ENCODE results near the gene EIF4H. TPM values are rescaled to one million over a fixed set of nuclear protein-coding genes. Genes with fewer than 3 reads are reported as not detected.

The EIF4H gene
- total RNA-seq, 1 experiment from 2014 or later, result 339 TPM

- ChIA-PET CTCF (no interaction called here), POLR2A (ENCODE audit: unreplicated experiment) (interaction anchor here (0.8 kb wide), 1 partner anchor 109 kb away, joined by 6 read pairs; no protein-coding TSS in a partner anchor)
- H3K27ac ChIP-seq (ENCODE audit: low read length), result no peak overlapping the region
- no peaks in the 10 kb centered on the region for H3K9me3 ChIP-seq (ENCODE audit: low read length)
- peaks cover 14% of the 10 kb centered on the region for H3K36me3 ChIP-seq (ENCODE audit: low read depth, low read length)
- peaks cover 24% of the 10 kb centered on the region for H3K4me1 ChIP-seq (ENCODE audit: insufficient read depth, low read length)
- H3K4me3 ChIP-seq (ENCODE audit: low read length), result peak overlapping the region; percentile 93
- ATAC-seq (peak; percentile 8; the same call in 1 of the 2 replicates), DNase-seq (no peak)
- intact Hi-C loops (cut with micrococcal nuclease), result no loop called here
- H2AFZ ChIP-seq (ENCODE audit: low read length), result no peak overlapping the region; the same call in 1 of the 2 replicates
- no peak overlapping the region for H3K9ac ChIP-seq (ENCODE audit: low read length)
- H3K27me3 ChIP-seq (ENCODE audit: low read length), result no peaks in the 10 kb centered on the region
- H3K79me2 ChIP-seq (ENCODE audit: low read length), result peaks cover 52% of the 10 kb centered on the region
- H3K4me2 ChIP-seq (ENCODE audit: low read length), result peak overlapping the region; percentile 97
- TF ChIP-seq EZH2phosphoT487 (IDR thresholded peaks at IDR 0.05; ENCODE audit: borderline replicate concordance, low read length) (no peak), EZH2 (IDR thresholded peaks at IDR 0.05; ENCODE audit: low read length, unreplicated experiment) (no peak), CTCF (conservative IDR thresholded peaks at IDR 0.05; ENCODE audit: low read depth, low read length) (no peak)
- H4K20me1 ChIP-seq (ENCODE audit: low read length), result peaks cover 34% of the 10 kb centered on the region
- no peaks in the 10 kb centered on the region for H3K9me2 ChIP-seq (replicated peaks; ENCODE audit: low read length)
- H3F3A ChIP-seq (ENCODE audit: low read length, unreplicated experiment), result no peaks in the 10 kb centered on the region
- no TSS peak for BruUV-seq (replicated peaks)
Measured at GRCh38 chr7:74173074-74173473, 1.1 kb upstream of the EIF4H start.

GRCh38 chr7:74173491-74173865, 678 bp upstream of the EIF4H start:
- H3F3A ChIP-seq (ENCODE audit: low read length, unreplicated experiment), result no peaks in the 10 kb centered on the region
- ATAC-seq (no peak; the same call in 1 of the 2 replicates), DNase-seq (no peak)
- ChIA-PET CTCF (no interaction called here), POLR2A (ENCODE audit: unreplicated experiment) (interaction anchor here (0.6 to 0.8 kb wide), 3 partner anchors 18 to 111 kb away, joined by 3 to 6 read pairs (median 4); no protein-coding TSS in a partner anchor)
- H3K4me1 ChIP-seq (ENCODE audit: insufficient read depth, low read length), result peaks cover 24% of the 10 kb centered on the region
- no peaks in the 10 kb centered on the region for H3K9me2 ChIP-seq (replicated peaks; ENCODE audit: low read length)
- TSS peak; percentile 69 for BruUV-seq (replicated peaks)
- H3K27ac ChIP-seq (ENCODE audit: low read length), result peak overlapping the region; percentile 36
- H3K9ac ChIP-seq (ENCODE audit: low read length), result peak overlapping the region; percentile 98
- TF ChIP-seq EZH2 (IDR thresholded peaks at IDR 0.05; ENCODE audit: low read length, unreplicated experiment), result no peak
- TF ChIP-seq EZH2phosphoT487 (IDR thresholded peaks at IDR 0.05; ENCODE audit: borderline replicate concordance, low read length), result no peak
- no peak for TF ChIP-seq CTCF (conservative IDR thresholded peaks at IDR 0.05; ENCODE audit: low read depth, low read length)
- no peaks in the 10 kb centered on the region for H3K9me3 ChIP-seq (ENCODE audit: low read length)
- intact Hi-C loops (cut with micrococcal nuclease), result no loop called here
- peaks cover 15% of the 10 kb centered on the region for H3K36me3 ChIP-seq (ENCODE audit: low read depth, low read length)
- no peaks in the 10 kb centered on the region for H3K27me3 ChIP-seq (ENCODE audit: low read length)
- H3K4me3 ChIP-seq (ENCODE audit: low read length), result peak overlapping the region; percentile 93
- peak overlapping the region; percentile 85 for H2AFZ ChIP-seq (ENCODE audit: low read length)
- H3K4me2 ChIP-seq (ENCODE audit: low read length), result peak overlapping the region; percentile 97
- H4K20me1 ChIP-seq (ENCODE audit: low read length), result peaks cover 38% of the 10 kb centered on the region
- H3K79me2 ChIP-seq (ENCODE audit: low read length), result peaks cover 56% of the 10 kb centered on the region

- POLR2A ChIA-PET (ENCODE audit: unreplicated experiment), result interaction anchor here (0.6 kb wide), 2 partner anchors 28 to 596 kb away, joined by 3 to 17 read pairs; partner anchors contain the start of gene TBL2
- intact Hi-C loops (cut with micrococcal nuclease), result loop anchor here (2.0 kb wide), 1 partner anchor 90 kb away; no protein-coding TSS in a partner anchor
- Histone ChIP-seq H3K27me3 (ENCODE audit: low read length) (no peaks in the 10 kb centered on the region), H3K4me3 (ENCODE audit: low read length) (peak overlapping the region; percentile 93), H3K9me3 (ENCODE audit: low read length) (no peaks in the 10 kb centered on the region), H3K27ac (ENCODE audit: low read length) (peak overlapping the region; percentile 46), H3K9me2 (replicated peaks; ENCODE audit: low read length) (no peaks in the 10 kb centered on the region), H3K4me1 (ENCODE audit: insufficient read depth, low read length) (peaks cover 24% of the 10 kb centered on the region), H3K79me2 (ENCODE audit: low read length) (peaks cover 68% of the 10 kb centered on the region), H4K20me1 (ENCODE audit: low read length) (peaks cover 49% of the 10 kb centered on the region), H3K4me2 (ENCODE audit: low read length) (peak overlapping the region; percentile 87), H2AFZ (ENCODE audit: low read length) (no peak overlapping the region), H3K9ac (ENCODE audit: low read length) (peak overlapping the region; percentile 98), H3F3A (ENCODE audit: low read length, unreplicated experiment) (no peaks in the 10 kb centered on the region), H3K36me3 (ENCODE audit: low read depth, low read length) (peaks cover 25% of the 10 kb centered on the region)
- BruUV-seq (replicated peaks), result no TSS peak
- CTCF ChIA-PET, result interaction anchor here (0.5 to 1.3 kb wide), 4 partner anchors 9 to 200 kb away, joined by 3 to 4 read pairs (median 3); no protein-coding TSS in a partner anchor
- ATAC-seq, result peak; percentile 18
- peak; percentile 15 for DNase-seq
- no peak for TF ChIP-seq EZH2 (IDR thresholded peaks at IDR 0.05; ENCODE audit: low read length, unreplicated experiment)
- TF ChIP-seq CTCF (conservative IDR thresholded peaks at IDR 0.05; ENCODE audit: low read depth, low read length), result no peak
- TF ChIP-seq EZH2phosphoT487 (IDR thresholded peaks at IDR 0.05; ENCODE audit: borderline replicate concordance, low read length), result no peak
Measured at GRCh38 chr7:74174606-74175082, 488 bp downstream of the EIF4H start.

Data from PC-3 (cell line).